Measurements from ENCODE around the gene LHX1.

DNA sequence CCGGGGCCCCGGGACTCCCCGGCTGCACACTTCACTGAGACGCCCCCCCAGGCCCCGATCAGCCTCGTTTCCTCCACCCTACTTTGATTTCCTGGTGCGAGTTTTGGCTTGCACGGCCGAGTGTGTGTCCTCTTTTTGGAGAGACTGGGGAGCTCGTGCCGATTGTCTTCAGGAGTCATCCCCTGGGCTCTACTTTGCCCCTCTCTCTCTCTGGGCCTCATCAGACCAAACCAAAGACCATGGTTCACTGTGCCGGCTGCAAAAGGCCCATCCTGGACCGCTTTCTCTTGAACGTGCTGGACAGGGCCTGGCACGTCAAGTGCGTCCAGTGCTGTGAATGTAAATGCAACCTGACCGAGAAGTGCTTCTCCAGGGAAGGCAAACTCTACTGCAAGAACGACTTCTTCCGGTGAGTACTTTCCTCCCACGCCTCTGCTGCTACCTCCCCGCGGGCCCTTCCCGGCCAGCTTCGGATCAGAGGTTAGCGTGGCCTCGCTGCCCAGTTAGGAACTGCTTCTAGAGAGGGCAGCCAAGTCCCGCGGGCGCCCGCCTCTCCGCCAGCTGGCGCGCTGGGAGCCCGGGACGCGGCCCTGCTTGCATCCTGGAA, 787 bp downstream of the LHX1 start:
- TF ChIP-seq, protein P1, sequence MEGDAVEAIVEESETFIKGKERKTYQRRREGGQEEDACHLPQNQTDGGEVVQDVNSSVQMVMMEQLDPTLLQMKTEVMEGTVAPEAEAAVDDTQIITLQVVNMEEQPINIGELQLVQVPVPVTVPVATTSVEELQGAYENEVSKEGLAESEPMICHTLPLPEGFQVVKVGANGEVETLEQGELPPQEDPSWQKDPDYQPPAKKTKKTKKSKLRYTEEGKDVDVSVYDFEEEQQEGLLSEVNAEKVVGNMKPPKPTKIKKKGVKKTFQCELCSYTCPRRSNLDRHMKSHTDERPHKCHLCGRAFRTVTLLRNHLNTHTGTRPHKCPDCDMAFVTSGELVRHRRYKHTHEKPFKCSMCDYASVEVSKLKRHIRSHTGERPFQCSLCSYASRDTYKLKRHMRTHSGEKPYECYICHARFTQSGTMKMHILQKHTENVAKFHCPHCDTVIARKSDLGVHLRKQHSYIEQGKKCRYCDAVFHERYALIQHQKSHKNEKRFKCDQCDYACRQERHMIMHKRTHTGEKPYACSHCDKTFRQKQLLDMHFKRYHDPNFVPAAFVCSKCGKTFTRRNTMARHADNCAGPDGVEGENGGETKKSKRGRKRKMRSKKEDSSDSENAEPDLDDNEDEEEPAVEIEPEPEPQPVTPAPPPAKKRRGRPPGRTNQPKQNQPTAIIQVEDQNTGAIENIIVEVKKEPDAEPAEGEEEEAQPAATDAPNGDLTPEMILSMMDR (IDR thresholded peaks at IDR 0.05; ENCODE audit: borderline replicate concordance, extremely low read depth, low read length, poor library complexity, severe bottlenecking) = no peak
- no peak for TF ChIP-seq EZH2 (IDR thresholded peaks at IDR 0.05; ENCODE audit: borderline replicate concordance, low read depth, low read length, severe bottlenecking)

All from DND-41 (cell line).